Common myeloid progenitor, CD34-positive (primary cell): Measurements from ENCODE around the gene HOXB4.
A peak's percentile ranks its signal among the peaks of the same experiment; 100 is the strongest.

Source experiments
- CTCF ChIA-PET: fragments of 350-600 bp; sonication (Branson Sonifier 250); formaldehyde crosslinking; loops from one replicate; lab custom pipeline; 2021; ENCODE audit warnings: antibody characterized with exemption; lab: Charles Lee
- POLR2A ChIA-PET: fragments of 350-600 bp; sonication (Branson Sonifier 250); formaldehyde crosslinking; loops from one replicate; lab custom pipeline; 2021; ENCODE audit warnings: antibody characterized with exemption; lab: Charles Lee
- DNase-seq, 3 donors: peaks; one replicate each; pipeline versions ENCODE4 v3.0.0 to v3.0.0-alpha.2; 2013
- H3K27ac ChIP-seq, 2 experiments: 1 replicate in 1 of 2; 2 replicates in 1 of 2; pipeline ENCODE4 v1.7.0; 2013; ENCODE audit warnings: inconsistent platforms in 2 of 2, low read length in 2 of 2, mild to moderate bottlenecking in 2 of 2, low read depth in 1 of 2, moderate library complexity in 1 of 2; ENCODE audit not compliant: severe bottlenecking in 2 of 2, insufficient read depth in 1 of 2, poor library complexity in 1 of 2
- H3K27me3 ChIP-seq, 5 experiments: replicated peaks in 2 of 5; 1 replicate in 3 of 5; 2 replicates in 2 of 5; pipeline versions ENCODE4 v1.6.1 to v1.7.0; 2013; ENCODE audit warnings: low read length in 4 of 5, mild to moderate bottlenecking in 2 of 5, moderate library complexity in 2 of 5, inconsistent platforms in 1 of 5; ENCODE audit not compliant: insufficient read depth in 5 of 5, control insufficient read depth in 4 of 5
- H3K36me3 ChIP-seq, 4 experiments: 1 replicate in 2 of 4; 2 replicates in 2 of 4; pipeline versions ENCODE4 v1.6.1 to v1.7.0; 2013; ENCODE audit warnings: low read length in 3 of 4, control low read depth in 1 of 4, mild to moderate bottlenecking in 1 of 4; ENCODE audit not compliant: control insufficient read depth in 4 of 4, insufficient read depth in 4 of 4
- H3K4me1 ChIP-seq, 4 experiments: 1 replicate in 3 of 4; 2 replicates in 1 of 4; pipeline versions ENCODE4 v1.6.1 to v1.7.1; 2013; ENCODE audit warnings: low read length in 3 of 4, mild to moderate bottlenecking in 3 of 4, control low read depth in 1 of 4, inconsistent platforms in 1 of 4, moderate library complexity in 1 of 4; ENCODE audit not compliant: control insufficient read depth in 4 of 4, insufficient read depth in 4 of 4; ENCODE audit errors: control extremely low read depth in 1 of 4
- H3K4me3 ChIP-seq, 7 experiments: 1 replicate in 4 of 7; 2 replicates in 3 of 7; pipeline versions ENCODE4 v1.5.1 to v1.7.0; 2013; ENCODE audit warnings: mild to moderate bottlenecking in 7 of 7, low read length in 6 of 7, moderate library complexity in 6 of 7, inconsistent platforms in 2 of 7, low read depth in 2 of 7, control low read depth in 1 of 7; ENCODE audit not compliant: insufficient read depth in 4 of 7, control insufficient read depth in 1 of 7; ENCODE audit errors: extremely low read depth in 1 of 7
- H3K9me3 ChIP-seq, 5 experiments: 1 replicate in 4 of 5; 2 replicates in 1 of 5; pipeline versions ENCODE4 v1.6.1 to v1.7.1; 2013; ENCODE audit warnings: low read length in 4 of 5, mild to moderate bottlenecking in 2 of 5, inconsistent platforms in 1 of 5, low read depth in 1 of 5, moderate library complexity in 1 of 5; ENCODE audit not compliant: control insufficient read depth in 4 of 5, insufficient read depth in 2 of 5; ENCODE audit errors: control extremely low read depth in 1 of 5
- WGBS: methylation state at CpG from one replicate; pipeline ENCODE4 v1.1.5; 2013; ENCODE audit not compliant: insufficient coverage; 5-methylcytosine and 5-hydroxymethylcytosine counted together

Gene HOXB4

DNA sequence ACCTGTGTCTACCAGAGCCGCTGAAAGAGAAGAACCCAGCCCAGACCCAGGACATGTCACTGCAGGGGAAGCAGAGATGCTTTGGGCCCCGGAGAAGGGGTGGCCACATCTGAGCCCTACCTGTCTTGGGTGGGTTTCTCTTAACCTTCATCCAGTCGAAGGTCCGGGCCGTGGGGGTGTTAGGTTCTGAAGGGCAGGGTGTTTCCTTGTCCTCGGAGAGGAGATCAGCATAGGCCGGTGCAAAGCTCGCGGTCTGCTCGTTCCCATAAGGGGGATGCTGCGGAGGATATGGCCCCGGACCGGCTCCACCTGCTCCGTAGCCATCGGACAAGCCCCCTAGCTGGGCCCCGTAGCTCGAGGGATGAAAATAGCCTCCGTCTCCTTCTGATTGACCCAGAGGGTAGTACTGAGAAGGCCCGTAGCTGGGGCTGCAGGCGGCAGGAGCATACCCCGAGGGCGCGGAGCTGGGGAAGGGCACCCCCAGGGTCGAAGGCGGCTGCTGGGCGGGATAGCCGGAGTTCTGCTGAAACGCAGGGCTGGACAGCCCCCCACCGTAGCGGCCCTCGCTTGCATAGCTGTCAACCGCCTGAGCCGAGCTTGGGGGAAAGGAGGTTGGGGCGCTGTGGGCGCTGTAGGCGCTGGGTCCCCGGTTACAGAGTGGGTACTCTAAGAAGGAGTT, 47.8 kb downstream of the HOXB4 start:
- CTCF ChIA-PET: interaction anchor here (1.5 kb wide), 1 partner anchor 32 kb away, joined by 3 read pairs; no protein-coding TSS in a partner anchor

DNA sequence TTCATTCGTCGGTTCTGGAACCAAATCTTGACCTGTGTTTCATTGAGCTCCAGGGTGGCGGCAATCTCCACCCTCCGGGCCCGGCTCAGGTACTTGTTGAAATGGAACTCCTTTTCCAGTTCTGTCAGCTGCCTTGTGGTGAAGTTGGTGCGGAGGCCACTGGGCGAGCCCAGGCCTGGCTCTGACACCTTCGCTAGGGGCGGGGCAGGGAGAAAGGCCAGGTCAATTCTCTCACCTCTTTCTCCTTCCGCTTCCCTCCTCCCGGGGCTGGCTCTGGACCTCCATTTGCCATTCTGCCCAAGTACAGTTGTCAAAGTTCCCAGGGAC, 48.5 kb downstream of the HOXB4 start:
- no peak for DNase-seq

More for the DNA sequence above, 47.8 kb downstream of the HOXB4 start:
- no peak for DNase-seq
- POLR2A ChIA-PET: no interaction called here
- H3K4me1 ChIP-seq: peaks cover 0 to 19% (median 5%) of the 10 kb centered on the region in 4 experiments
- no peaks in the 10 kb centered on the region for H3K9me3 ChIP-seq
- no peak overlapping the region for H3K27ac ChIP-seq
- no peak overlapping the region for H3K4me3 ChIP-seq
- no peaks in the 10 kb centered on the region for H3K36me3 ChIP-seq
- 94% methylated on average over 37 of the region's 37 CpGs for WGBS
- H3K27me3 ChIP-seq: peaks cover 0 to 3% (median 0%) of the 10 kb centered on the region in 5 experiments

DNA sequence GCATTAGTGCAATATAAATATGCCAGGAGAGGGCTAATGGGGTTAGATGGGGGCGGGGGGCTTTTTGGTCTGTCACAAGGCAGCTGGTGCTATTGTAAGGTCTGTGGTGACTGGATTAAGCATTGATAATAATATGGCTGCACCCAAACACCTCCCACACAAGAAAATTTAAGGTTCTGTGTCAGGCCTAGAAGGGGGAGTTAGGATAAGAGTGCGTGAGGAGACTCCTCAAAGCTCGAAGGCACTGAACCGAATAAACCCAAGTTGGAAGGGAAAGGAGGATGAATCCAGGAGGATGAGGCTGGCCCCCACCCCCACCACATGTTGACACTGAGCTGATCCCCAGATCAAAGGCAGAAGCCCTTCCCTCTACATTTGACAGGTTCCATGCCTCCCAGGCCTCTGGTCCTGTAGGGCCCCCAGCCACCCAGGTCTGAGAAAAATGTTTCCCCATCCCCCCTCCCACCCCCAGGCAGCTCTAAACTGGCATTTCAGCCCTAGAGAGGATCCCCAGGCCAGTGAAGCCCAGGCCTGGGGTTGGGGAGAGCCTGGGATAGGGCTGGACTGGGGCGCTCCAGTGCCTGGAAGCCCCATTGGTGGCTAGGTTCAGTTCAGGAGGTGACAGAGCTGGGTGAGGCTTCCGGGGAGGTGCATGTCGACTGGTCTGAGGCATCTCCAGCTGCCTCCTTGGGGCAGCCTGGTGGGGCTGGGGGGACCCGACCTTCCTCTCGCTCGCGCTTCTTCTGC, 49.0 kb downstream of the HOXB4 start:
- ChIA-PET CTCF (interaction anchor here (0.8 to 1.5 kb wide), 4 partner anchors 11 to 47 kb away, joined by 3 to 4 read pairs (median 3); no protein-coding TSS in a partner anchor), POLR2A (no interaction called here)
- no peaks in the 10 kb centered on the region for H3K36me3 ChIP-seq
- WGBS: 100% methylated on average over 10 of the region's 11 CpGs
- no peak overlapping the region for H3K27ac ChIP-seq
- H3K27me3 ChIP-seq: peaks cover 0 to 3% (median 0%) of the 10 kb centered on the region in 5 experiments
- H3K9me3 ChIP-seq: no peaks in the 10 kb centered on the region
- peaks cover 0 to 19% (median 5%) of the 10 kb centered on the region in 4 experiments for H3K4me1 ChIP-seq
- DNase-seq: no peak
- no peak overlapping the region for H3K4me3 ChIP-seq

More for the DNA sequence above, 48.5 kb downstream of the HOXB4 start:
- H3K27me3 ChIP-seq: peaks cover 0 to 3% (median 0%) of the 10 kb centered on the region in 5 experiments
- no peaks in the 10 kb centered on the region for H3K9me3 ChIP-seq
- no peaks in the 10 kb centered on the region for H3K36me3 ChIP-seq
- CTCF ChIA-PET: interaction anchor here (0.9 to 1.5 kb wide), 2 partner anchors 10 to 32 kb away, joined by 3 to 4 read pairs; no protein-coding TSS in a partner anchor
- H3K4me3 ChIP-seq: no peak overlapping the region
- POLR2A ChIA-PET: no interaction called here
- H3K27ac ChIP-seq: no peak overlapping the region
- WGBS: 98% methylated on average over 8 of the region's 11 CpGs
- H3K4me1 ChIP-seq: peaks cover 0 to 19% (median 5%) of the 10 kb centered on the region in 4 experiments

DNA sequence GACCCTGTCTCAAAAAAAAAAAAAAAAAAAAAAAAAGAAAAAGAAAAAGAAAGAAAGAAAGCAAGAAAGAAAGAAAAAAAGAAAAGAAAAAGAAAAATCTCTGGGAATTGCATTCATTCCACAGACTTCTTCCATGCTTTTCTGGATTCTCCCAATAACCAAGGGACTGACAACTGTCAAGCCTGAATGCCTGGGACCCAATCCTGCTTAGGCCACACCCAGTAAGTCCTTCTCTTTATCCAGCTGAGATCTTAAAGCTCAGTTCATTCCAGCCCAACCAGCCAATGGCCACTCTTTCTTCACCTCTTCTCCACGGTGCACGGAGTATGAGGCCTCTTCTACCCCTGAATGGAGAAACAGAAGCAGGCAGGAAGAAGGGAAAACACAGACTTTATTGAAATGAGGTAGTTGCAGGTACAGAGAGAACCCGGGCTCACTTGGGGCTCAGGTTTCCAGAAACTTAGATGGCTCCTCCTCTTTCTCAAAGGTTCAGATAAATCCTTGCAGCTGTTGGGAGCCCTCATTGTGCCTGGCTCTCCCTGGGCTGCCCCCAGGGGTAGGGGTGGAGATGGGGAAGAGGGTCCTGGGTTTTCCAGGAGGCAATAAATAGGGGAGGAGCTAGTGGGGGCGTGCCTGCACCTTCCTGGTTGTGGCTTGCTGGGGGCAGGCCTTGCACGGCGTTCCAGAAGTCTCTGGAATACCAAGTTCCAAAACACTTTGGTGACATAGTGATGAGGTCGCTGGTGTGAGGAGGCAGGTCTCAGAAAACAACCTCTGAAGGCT, 49.8 kb downstream of the HOXB4 start:
- POLR2A ChIA-PET: no interaction called here
- DNase-seq: no peak
- Histone ChIP-seq H3K4me1 (peaks cover 0 to 19% (median 5%) of the 10 kb centered on the region in 4 experiments), H3K27me3 (peaks cover 0 to 3% (median 0%) of the 10 kb centered on the region in 5 experiments), H3K4me3 (no peak overlapping the region), H3K36me3 (no peaks in the 10 kb centered on the region), H3K9me3 (no peaks in the 10 kb centered on the region), H3K27ac (no peak overlapping the region)
- 70% methylated on average over 5 of the region's 7 CpGs for WGBS
- CTCF ChIA-PET: interaction anchor here (0.8 to 2.4 kb wide), 3 partner anchors 12 to 48 kb away, joined by 3 to 9 read pairs (median 3); no protein-coding TSS in a partner anchor

DNA sequence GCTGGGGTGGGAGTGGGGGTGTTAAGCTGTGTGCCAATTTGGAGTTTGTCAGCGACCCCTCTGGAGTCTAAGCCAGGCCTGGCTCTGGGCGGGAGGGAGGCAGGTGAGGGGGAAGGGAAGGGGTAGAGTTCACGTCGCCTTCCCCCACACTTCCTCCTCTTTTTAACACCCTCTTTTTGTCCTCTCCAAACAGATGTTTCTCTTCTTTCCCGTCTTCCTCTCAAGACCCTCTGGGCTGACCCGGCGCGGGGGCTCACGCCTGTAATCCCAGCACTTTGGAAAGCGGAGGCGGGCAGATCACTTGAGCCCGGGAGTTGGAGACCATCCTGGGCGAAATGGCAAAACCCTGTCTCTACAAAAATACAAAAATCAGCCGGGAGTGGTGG, 50.6 kb downstream of the HOXB4 start:
- WGBS: 92% methylated on average over 8 of the region's 14 CpGs

GRCh38 chr17:48526608-48527546, 51.3 kb downstream of the HOXB4 start:
- peaks cover 0 to 3% (median 0%) of the 10 kb centered on the region in 5 experiments for H3K27me3 ChIP-seq
- CTCF ChIA-PET: interaction anchor here (1.1 to 2.4 kb wide), 2 partner anchors 8 to 13 kb away, joined by 3 to 9 read pairs; no protein-coding TSS in a partner anchor
- H3K27ac ChIP-seq: no peak overlapping the region
- H3K4me1 ChIP-seq: peaks cover 0 to 24% (median 5%) of the 10 kb centered on the region in 4 experiments
- DNase-seq: no peak
- no peaks in the 10 kb centered on the region for H3K36me3 ChIP-seq
- H3K4me3 ChIP-seq: peak overlapping the region in 4 of 7 experiments; percentile 31 to 67 (median 50)
- POLR2A ChIA-PET: interaction anchor here (0.6 kb wide), 1 partner anchor 20 kb away, joined by 4 read pairs; no protein-coding TSS in a partner anchor
- 14% methylated on average over 43 of the region's 59 CpGs for WGBS
- no peaks in the 10 kb centered on the region for H3K9me3 ChIP-seq

More for the DNA sequence above, 50.6 kb downstream of the HOXB4 start:
- Histone ChIP-seq H3K27ac (no peak overlapping the region), H3K36me3 (no peaks in the 10 kb centered on the region), H3K9me3 (no peaks in the 10 kb centered on the region), H3K27me3 (peaks cover 0 to 3% (median 0%) of the 10 kb centered on the region in 5 experiments), H3K4me1 (peaks cover 0 to 19% (median 5%) of the 10 kb centered on the region in 4 experiments), H3K4me3 (peak overlapping the region in 2 of 7 experiments; percentile 51 to 67)
- DNase-seq: no peak
- ChIA-PET POLR2A (no interaction called here), CTCF (interaction anchor here (1.1 to 2.4 kb wide), 2 partner anchors 8 to 12 kb away, joined by 3 to 9 read pairs; no protein-coding TSS in a partner anchor)
